Omental fat pad (tissue), 4 donors: ENCODE results near the gene CDK10. TPM values are rescaled to one million over a fixed set of nuclear protein-coding genes. Genes with fewer than 3 reads are reported as not detected.
"Not testable (repeated sequence)": the region's sequence is repeated elsewhere in the genome, so short reads cannot be mapped to it uniquely, and the experiment has no call there.

Source experiments
- ATAC-seq: fragments of 150-250 bp; one replicate; pipeline ENCODE4 v1.9.1; 2016; ENCODE audit warnings: mild to moderate bottlenecking, moderate library complexity; ENCODE audit not compliant: low FRiP score
- DNase-seq: peaks from one replicate; pipeline ENCODE4 v3.0.0-alpha.2; 2019; ENCODE audit warnings: low spot score
- CTCF ChIP-seq, 3 donors: fragments of 450-650 bp; IDR thresholded peaks; one replicate each; pipeline ENCODE4 v1.5.1; 2016 to 2017; ENCODE audit warnings: antibody characterized with exemption in 3 of 3, mild to moderate bottlenecking in 3 of 3, moderate library complexity in 2 of 3
- total RNA-seq, 4 donors: library from RNA; depleted of rRNA; stranded (reverse); fragments of >200 nt; gene quantifications; one replicate each; pipeline ENCODE4 v1.1.0, GENCODE V29; 2016

The CDK10 gene
- total RNA-seq, 4 donors from 2014 or later = 32.1 to 46.8 (median 38.3) TPM

GRCh38 chr16:89685916-89686315, 573 bp upstream of the CDK10 start:
- TF ChIP-seq CTCF (IDR thresholded peaks at IDR 0.05) = no peak
- DNase-seq (no peak), ATAC-seq (no peak)

GRCh38 chr16:89687092-89687940, 827 bp downstream of the CDK10 start:
- no peak for TF ChIP-seq CTCF (IDR thresholded peaks at IDR 0.05)
- no peak for DNase-seq
- peak; percentile 25 for ATAC-seq

GRCh38 chr16:89688395-89688794, 1.9 kb downstream of the CDK10 start:
- ATAC-seq = no peak
- TF ChIP-seq CTCF (IDR thresholded peaks at IDR 0.05) = no peak
- no peak for DNase-seq

GRCh38 chr16:89689142-89689541, 2.7 kb downstream of the CDK10 start:
- DNase-seq (no peak), ATAC-seq (no peak)
- no peak for TF ChIP-seq CTCF (IDR thresholded peaks at IDR 0.05)

- not testable (repeated sequence) for DNase-seq, ATAC-seq
Observed at GRCh38 chr16:89689621-89690020, 3.1 kb downstream of the CDK10 start.

GRCh38 chr16:89690392-89690901, 4.0 kb downstream of the CDK10 start:
- ATAC-seq (no peak), DNase-seq (no peak)
- TF ChIP-seq CTCF (IDR thresholded peaks at IDR 0.05) = no peak

- TF ChIP-seq CTCF (IDR thresholded peaks at IDR 0.05) = no peak
- ATAC-seq (no peak), DNase-seq (no peak)
Observed at GRCh38 chr16:89691231-89691985, 4.9 kb downstream of the CDK10 start.
